ENCODE results near the gene CDH23. TPM values are rescaled to one million over a fixed set of nuclear protein-coding genes. Genes with fewer than 3 reads are reported as not detected.

CDH23 gene
- total RNA-seq, 6 donors from 2014 or later: 4.7 to 29.3 (median 10.4) TPM

DNA sequence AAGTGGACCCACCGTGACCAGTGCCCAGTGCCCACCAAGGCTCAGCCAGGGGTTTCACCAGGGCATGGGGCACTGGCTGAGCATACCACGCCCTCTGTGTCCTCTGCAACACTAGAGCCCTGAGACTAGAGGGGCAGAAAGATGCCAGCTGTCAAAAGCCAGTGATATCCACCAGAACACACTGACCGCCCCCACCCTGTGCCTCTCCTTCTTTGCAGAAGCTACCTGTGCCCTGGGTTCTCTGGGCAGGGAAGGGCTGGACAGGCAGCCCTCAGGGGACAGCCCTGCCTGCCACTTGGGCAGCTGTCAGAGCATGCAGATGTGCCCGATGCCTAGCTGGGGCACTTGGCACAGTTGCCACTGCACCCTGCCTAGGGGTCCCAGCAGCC lies 376.1 kb downstream of the CDH23 start:
- DNase-seq (no peak), ATAC-seq (ENCODE audit: low FRiP score in 2 of 2) (peak in 1 of 2 donors; percentile 2)
- no peaks in the 10 kb centered on the region for H3K9me3 ChIP-seq
- no peak for TF ChIP-seq POLR2AphosphoS5 (IDR thresholded peaks at IDR 0.05)
- no peak for TF ChIP-seq POLR2A (IDR thresholded peaks at IDR 0.05)
- TF ChIP-seq EP300 (IDR thresholded peaks at IDR 0.05): no peak
- TF ChIP-seq, protein P1, sequence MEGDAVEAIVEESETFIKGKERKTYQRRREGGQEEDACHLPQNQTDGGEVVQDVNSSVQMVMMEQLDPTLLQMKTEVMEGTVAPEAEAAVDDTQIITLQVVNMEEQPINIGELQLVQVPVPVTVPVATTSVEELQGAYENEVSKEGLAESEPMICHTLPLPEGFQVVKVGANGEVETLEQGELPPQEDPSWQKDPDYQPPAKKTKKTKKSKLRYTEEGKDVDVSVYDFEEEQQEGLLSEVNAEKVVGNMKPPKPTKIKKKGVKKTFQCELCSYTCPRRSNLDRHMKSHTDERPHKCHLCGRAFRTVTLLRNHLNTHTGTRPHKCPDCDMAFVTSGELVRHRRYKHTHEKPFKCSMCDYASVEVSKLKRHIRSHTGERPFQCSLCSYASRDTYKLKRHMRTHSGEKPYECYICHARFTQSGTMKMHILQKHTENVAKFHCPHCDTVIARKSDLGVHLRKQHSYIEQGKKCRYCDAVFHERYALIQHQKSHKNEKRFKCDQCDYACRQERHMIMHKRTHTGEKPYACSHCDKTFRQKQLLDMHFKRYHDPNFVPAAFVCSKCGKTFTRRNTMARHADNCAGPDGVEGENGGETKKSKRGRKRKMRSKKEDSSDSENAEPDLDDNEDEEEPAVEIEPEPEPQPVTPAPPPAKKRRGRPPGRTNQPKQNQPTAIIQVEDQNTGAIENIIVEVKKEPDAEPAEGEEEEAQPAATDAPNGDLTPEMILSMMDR (IDR thresholded peaks at IDR 0.05): no peak
- H3K36me3 ChIP-seq: peaks cover 0 to 17% (median 0%) of the 10 kb centered on the region in 4 donors
- peaks cover 66 to 85% (median 75%) of the 10 kb centered on the region in 4 donors for H3K4me1 ChIP-seq
- H3K27ac ChIP-seq: peak overlapping the region; percentile 88 to 97 (median 96)
- 29% methylated on average over 1 of the region's 4 CpGs; no CpG with 5 or more reads in 1 of the 2 donors for WGBS, 2 donors
- H3K4me3 ChIP-seq: peak overlapping the region; percentile 67 to 84 (median 78)
- H3K27me3 ChIP-seq: no peaks in the 10 kb centered on the region

DNA sequence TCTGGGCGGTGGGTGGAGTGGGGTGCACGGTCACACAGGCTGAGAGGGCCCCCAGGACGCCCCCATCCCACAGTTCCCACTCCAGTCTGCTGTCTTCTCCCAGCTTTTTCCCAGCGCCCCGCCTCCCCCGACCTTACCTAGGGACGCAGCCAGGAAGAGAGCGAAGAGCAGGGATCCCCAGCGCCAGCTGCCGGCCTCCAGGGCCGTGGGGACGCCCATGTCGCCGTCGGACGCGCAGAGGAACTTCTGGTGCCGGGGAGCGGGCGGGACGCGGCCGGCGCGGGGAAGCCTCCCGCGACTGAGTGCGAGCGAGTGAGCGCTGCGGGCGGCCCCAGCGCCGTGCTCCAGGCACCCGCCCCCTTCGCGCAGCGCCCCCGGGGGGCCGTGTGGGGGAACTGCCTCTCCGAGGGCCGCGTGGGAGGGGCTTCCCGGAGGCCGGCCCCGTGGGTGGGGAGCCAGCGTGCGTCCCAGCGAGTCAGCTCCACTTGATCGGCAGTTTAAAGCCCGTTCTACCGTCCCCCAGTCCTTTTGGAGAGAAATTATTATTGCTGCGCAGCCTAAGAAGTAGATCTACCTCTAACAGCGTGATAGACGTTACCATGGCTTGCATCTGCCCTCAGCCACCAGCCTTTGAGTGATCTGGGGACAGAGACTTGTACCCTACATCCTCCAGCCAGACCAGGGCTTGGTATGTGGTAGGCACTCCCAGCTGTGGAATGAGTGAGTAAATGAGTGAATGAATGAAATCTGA lies 376.7 kb downstream of the CDH23 start, which contains the start of gene VSIR:
TSS of gene VSIR (minus strand) at position 300 of the 751 bp plus-strand sequence. CDS start at position 219, 81 bp downstream.
- H3K4me1 ChIP-seq: peaks cover 60 to 80% (median 70%) of the 10 kb centered on the region in 4 donors
- TF ChIP-seq, protein P1 (IDR thresholded peaks at IDR 0.05): peak; percentile 94 to 99 (median 98)
- TF ChIP-seq POLR2A (IDR thresholded peaks at IDR 0.05) (peak; percentile 19 to 98 (median 97)), POLR2AphosphoS5 (IDR thresholded peaks at IDR 0.05) (peak; percentile 80 to 94), EP300 (IDR thresholded peaks at IDR 0.05) (peak in 1 of 4 donors; percentile 37)
- H3K27ac ChIP-seq: peak within 1 kb of the TSS; percentile 88 to 97 (median 96)
- H3K27me3 ChIP-seq: no peaks in the 10 kb centered on the region
- peak within 1 kb of the TSS; percentile 67 to 84 (median 78) for H3K4me3 ChIP-seq
- no peaks in the 10 kb centered on the region for H3K9me3 ChIP-seq
- ATAC-seq (ENCODE audit: low FRiP score in 2 of 2) (peak; percentile 93 to 95), DNase-seq (peak; percentile 95 to 99)
- WGBS, 2 donors: 1 to 2% methylated on average over 13 to 24 of the region's 55 CpGs
- H3K36me3 ChIP-seq: peaks cover 0 to 14% (median 0%) of the 10 kb centered on the region in 4 donors

DNA sequence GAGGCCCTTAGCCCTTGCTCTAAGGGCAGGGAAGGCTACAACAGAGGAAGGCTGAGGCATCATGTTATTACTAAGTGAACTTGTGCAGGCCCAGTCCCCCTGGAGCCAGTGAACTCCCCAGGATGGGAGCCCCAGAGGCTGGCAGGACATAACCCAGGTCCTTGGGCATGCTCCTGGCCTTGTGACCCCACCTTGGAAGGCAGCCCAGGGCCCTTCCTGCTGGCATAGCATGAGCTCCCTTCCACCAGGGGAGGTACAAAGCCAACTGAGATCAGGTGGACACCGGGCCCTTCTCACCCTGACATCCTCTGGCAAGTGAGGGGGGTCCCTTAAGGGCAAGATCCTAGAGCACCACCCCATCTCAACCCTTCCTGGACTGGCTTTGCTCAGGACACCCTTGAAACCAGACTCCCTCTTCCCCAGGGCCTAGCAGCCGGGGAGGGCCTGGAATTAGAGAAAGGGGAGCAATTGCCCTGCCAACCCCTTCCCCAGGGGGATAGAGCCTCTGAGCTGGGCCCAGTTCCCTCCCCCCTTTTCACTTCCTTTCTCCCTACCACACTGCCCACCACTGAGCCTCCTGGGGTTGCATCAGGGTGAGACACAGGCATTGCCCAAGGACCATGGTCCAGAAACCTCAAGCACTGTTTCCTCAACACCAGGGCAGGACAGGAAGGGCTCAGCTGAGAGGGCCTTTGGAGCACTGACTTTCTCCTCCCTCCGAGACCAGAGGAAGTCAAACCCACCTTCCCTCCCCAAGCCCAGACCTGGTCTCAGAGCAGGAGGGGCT lies 378.4 kb downstream of the CDH23 start:
- peaks cover 44 to 67% (median 54%) of the 10 kb centered on the region in 4 donors for H3K4me1 ChIP-seq
- H3K27me3 ChIP-seq: no peaks in the 10 kb centered on the region
- TF ChIP-seq, protein P1 (IDR thresholded peaks at IDR 0.05): no peak
- TF ChIP-seq POLR2A (IDR thresholded peaks at IDR 0.05) (no peak), EP300 (IDR thresholded peaks at IDR 0.05) (no peak), POLR2AphosphoS5 (IDR thresholded peaks at IDR 0.05) (peak; percentile 80 to 89)
- no peaks in the 10 kb centered on the region for H3K9me3 ChIP-seq
- H3K4me3 ChIP-seq: peak overlapping the region in 1 of 4 donors; percentile 77
- DNase-seq: peak in 1 of 2 donors; percentile 85
- peaks cover 0 to 8% (median 0%) of the 10 kb centered on the region in 4 donors for H3K36me3 ChIP-seq
- 57% methylated on average over 3 of the region's 3 CpGs; no CpG with 5 or more reads in 1 of the 2 donors for WGBS, 2 donors
- H3K27ac ChIP-seq: peak overlapping the region; percentile 88 to 97 (median 96)
- peak; percentile 9 to 12 for ATAC-seq (ENCODE audit: low FRiP score in 2 of 2)

DNA sequence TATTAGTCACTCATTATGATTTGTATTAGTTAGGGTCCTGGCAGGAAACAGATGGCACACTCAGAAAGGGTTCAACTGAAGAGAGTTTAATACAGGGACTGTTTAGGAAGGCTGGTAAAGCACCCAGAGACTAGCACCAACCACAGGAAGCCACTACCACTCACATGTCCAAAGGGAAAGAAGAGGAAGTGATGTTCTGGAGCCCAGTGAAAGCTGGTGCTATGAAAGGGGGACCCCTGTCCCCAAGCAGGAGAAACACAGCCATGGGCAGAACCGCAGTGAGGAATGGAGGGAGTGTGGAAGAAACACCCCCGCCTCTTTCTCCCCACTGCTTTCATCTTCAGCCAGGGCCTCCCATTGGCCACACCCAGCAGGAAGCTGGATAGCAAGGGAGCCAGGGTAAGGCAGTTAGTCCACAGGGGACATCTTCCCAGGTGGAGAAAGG lies 379.8 kb downstream of the CDH23 start:
- H3K4me3 ChIP-seq: no peak overlapping the region
- DNase-seq (no peak), ATAC-seq (ENCODE audit: low FRiP score in 2 of 2) (no peak)
- H3K4me1 ChIP-seq: peaks cover 30 to 53% (median 40%) of the 10 kb centered on the region in 4 donors
- H3K27ac ChIP-seq: peak overlapping the region; percentile 11 to 97 (median 96)
- no peaks in the 10 kb centered on the region for H3K9me3 ChIP-seq
- TF ChIP-seq, protein P1 (IDR thresholded peaks at IDR 0.05): no peak
- TF ChIP-seq POLR2A (IDR thresholded peaks at IDR 0.05) (no peak), POLR2AphosphoS5 (IDR thresholded peaks at IDR 0.05) (no peak), EP300 (IDR thresholded peaks at IDR 0.05) (no peak)
- no peaks in the 10 kb centered on the region for H3K27me3 ChIP-seq
- no peaks in the 10 kb centered on the region for H3K36me3 ChIP-seq
- 45 to 51% methylated on average over 2 of the region's 2 CpGs for WGBS, 2 donors

Data from upper lobe of left lung (tissue), 6 donors.